Cardiac ventricle fibroblast (primary cell): Measurements from ENCODE around the gene ANKEF1. TPM values are rescaled to one million over a fixed set of nuclear protein-coding genes. Genes with fewer than 3 reads are reported as not detected.

Source experiments
- total RNA-seq: library from RNA; depleted of rRNA; stranded (reverse); fragments of >200 nt; gene quantifications from 2 replicates; pipeline ENCODE4 v1.2.3, GENCODE V29; 2015

Gene ANKEF1
- 0.37 and 0.68 TPM in 2 replicates for total RNA-seq

DNA sequence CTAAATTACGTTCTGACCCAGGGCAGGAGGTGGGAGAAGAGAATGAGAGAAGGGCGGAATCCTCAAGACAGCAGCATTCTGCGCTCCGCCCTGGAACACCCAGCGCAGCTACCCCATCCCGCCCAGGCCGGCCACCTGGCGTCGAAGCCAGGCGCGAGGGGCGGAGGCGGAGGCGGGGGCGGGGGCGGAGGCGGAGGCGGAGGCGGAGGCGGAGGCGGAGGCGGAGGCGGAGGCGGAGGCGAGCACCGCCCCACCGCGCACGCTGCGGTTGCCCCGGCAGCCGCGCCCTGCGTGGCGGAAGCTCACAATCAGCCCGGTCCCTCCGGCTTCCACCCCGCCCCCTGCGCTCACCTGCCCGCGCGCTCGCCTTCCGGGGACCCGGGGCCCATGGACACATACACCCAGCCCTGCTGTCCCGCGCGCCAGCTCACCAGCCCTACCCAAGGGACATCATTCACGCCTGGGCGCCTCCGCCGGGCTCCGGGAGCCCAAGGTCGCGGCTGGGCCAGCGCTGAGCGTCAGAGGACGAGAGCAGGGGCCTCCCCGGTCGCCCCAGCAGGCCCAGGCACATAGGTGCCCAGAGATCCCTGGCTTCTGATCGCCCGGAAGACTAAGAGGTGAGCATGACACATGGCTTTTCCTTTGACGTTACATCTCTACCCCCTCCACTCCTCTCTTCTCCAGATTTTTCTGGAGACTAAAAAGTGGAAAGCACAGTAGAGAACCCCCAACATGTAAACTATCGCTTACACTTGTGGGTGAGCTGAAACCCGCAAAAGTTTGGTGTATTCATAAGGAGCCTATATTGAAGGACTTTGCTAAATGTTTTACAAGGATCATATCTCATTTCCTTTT is at the start of gene ANKEF1:
Gene ANKEF1, plus strand, starts transcription at position 271 of the 855 bp plus-strand sequence. CDS start 3,315 bp downstream, outside the sequence.

Other genes starting within 250 kb of the ANKEF1 start
- not detected in 2 replicates for gene PAK5, start 195.9 kb upstream of the ANKEF1 start, total RNA-seq
- gene SNAP25, start 183.8 kb downstream of the ANKEF1 start, total RNA-seq: 0.31 and 0.49 TPM in 2 replicates